Neutrophil (primary cell): ENCODE measurements around the gene KCNQ2.

Experiments
- H3K27ac ChIP-seq: fragments of 200-600 bp; sonication (generic); 2 replicates; pipeline ENCODE4 v1.5.1; 2016; ENCODE audit warnings: mild to moderate bottlenecking, moderate library complexity
- H3K27me3 ChIP-seq: fragments of 200-600 bp; sonication (generic); 2 replicates; pipeline ENCODE4 v1.6.0; 2016; ENCODE audit warnings: mild to moderate bottlenecking
- H3K36me3 ChIP-seq: fragments of 200-600 bp; sonication (generic); 2 replicates; pipeline ENCODE4 v1.5.1; 2017
- H3K4me1 ChIP-seq, 2 experiments: fragments of 200-600 bp in 1 of 2; sonication (generic) in 1 of 2; 1 replicate in 1 of 2; 2 replicates in 1 of 2; pipeline versions ENCODE4 v1.5.1 to v1.6.1; 2013 to 2016; ENCODE audit warnings: low read depth in 1 of 2, low read length in 1 of 2, mild to moderate bottlenecking in 1 of 2, moderate library complexity in 1 of 2; ENCODE audit not compliant: control insufficient read depth in 1 of 2, insufficient read depth in 1 of 2
- H3K4me3 ChIP-seq, 2 experiments: fragments of 200-600 bp in 1 of 2; sonication (generic) in 1 of 2; 1 replicate in 1 of 2; 2 replicates in 1 of 2; pipeline ENCODE4 v1.5.1; 2013 to 2016; ENCODE audit warnings: low read depth in 1 of 2, low read length in 1 of 2, mild to moderate bottlenecking in 1 of 2, moderate library complexity in 1 of 2
- H3K9me3 ChIP-seq: fragments of 200-600 bp; sonication (generic); 2 replicates; pipeline ENCODE4 v1.5.1; 2016
- TF ChIP-seq, protein P1 (sequence below): fragments of 200-600 bp; sonication (generic); IDR thresholded peaks from 2 replicates; pipeline ENCODE4 v1.5.1; 2016; ENCODE audit warnings: antibody characterized with exemption

Gene KCNQ2

DNA sequence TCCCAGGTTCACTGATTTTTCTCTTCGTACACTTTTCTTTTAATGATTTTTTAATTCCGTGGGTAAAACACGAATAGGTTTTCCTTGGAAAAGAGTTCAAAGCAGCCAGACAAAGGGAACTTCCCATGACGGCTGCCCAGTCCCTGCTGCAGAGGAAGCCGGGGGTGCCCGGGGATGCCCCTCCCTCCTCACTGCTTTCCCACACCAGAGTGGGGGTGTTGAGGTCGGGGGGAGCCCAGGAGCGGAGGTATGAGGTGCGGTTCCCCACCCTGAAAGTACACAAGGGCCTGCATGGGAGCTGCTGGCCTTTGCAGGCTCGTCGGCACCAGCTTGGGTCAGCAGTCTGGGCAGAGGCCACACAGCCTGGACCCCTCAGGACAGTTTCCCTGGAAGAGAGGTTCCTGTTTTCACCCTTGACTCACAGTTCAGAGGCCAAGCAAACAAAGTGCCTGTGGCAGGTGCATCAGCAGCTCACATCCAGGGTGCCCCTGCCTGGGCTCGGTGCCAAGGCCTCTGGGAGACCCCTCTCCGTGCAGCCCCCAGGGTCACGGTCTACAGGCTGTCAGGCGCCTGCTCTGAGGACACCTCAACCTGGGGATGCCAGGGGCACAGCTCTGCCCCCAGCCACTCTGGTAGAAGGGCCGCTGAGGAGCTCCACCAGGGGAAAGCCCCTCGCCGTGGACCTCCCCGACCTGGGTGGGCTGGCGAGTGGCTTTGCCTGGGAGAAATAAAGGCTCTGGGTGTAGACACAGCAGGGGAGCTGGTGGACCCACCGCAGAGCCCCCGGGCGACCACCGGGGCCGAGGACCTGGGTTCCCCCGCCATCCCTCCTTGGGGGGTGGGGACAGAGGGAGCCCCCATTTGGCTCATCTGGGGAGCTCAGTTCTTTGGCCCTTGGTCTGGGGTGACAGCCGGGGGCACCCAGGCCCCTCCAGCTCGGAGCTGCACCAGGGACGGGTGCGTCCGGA is 95.9 kb downstream of the KCNQ2 start:
- no peak overlapping the region for H3K4me3 ChIP-seq
- no peaks in the 10 kb centered on the region for H3K4me1 ChIP-seq
- no peak overlapping the region for H3K27ac ChIP-seq
- TF ChIP-seq, protein P1, sequence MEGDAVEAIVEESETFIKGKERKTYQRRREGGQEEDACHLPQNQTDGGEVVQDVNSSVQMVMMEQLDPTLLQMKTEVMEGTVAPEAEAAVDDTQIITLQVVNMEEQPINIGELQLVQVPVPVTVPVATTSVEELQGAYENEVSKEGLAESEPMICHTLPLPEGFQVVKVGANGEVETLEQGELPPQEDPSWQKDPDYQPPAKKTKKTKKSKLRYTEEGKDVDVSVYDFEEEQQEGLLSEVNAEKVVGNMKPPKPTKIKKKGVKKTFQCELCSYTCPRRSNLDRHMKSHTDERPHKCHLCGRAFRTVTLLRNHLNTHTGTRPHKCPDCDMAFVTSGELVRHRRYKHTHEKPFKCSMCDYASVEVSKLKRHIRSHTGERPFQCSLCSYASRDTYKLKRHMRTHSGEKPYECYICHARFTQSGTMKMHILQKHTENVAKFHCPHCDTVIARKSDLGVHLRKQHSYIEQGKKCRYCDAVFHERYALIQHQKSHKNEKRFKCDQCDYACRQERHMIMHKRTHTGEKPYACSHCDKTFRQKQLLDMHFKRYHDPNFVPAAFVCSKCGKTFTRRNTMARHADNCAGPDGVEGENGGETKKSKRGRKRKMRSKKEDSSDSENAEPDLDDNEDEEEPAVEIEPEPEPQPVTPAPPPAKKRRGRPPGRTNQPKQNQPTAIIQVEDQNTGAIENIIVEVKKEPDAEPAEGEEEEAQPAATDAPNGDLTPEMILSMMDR, result no peak
- H3K36me3 ChIP-seq, result no peaks in the 10 kb centered on the region
- H3K27me3 ChIP-seq, result peaks cover 62% of the 10 kb centered on the region
- H3K9me3 ChIP-seq, result no peaks in the 10 kb centered on the region

DNA sequence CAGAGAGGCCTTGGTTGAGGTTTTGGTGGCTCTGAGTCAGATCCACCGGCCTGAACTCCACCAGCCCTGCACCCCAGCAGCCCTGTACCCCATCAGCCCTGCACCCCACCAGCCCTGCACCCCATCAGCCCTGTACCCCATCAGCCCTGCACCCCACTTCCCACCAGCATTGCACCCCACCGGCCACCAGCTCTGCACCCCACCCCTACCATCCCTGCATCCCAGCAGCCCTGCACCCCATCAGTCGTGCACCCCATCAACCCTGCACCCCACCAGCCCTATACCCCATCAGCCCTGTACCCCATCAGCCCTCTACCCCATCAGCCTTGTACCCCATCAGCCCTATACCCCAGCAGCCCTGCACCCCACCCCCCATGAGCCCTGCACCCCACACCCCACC is 97.0 kb downstream of the KCNQ2 start:
- TF ChIP-seq, protein P1, result no peak
- Histone ChIP-seq H3K27ac (no peak overlapping the region), H3K9me3 (no peaks in the 10 kb centered on the region), H3K27me3 (peaks cover 62% of the 10 kb centered on the region), H3K4me3 (no peak overlapping the region), H3K36me3 (no peaks in the 10 kb centered on the region), H3K4me1 (no peaks in the 10 kb centered on the region)

DNA sequence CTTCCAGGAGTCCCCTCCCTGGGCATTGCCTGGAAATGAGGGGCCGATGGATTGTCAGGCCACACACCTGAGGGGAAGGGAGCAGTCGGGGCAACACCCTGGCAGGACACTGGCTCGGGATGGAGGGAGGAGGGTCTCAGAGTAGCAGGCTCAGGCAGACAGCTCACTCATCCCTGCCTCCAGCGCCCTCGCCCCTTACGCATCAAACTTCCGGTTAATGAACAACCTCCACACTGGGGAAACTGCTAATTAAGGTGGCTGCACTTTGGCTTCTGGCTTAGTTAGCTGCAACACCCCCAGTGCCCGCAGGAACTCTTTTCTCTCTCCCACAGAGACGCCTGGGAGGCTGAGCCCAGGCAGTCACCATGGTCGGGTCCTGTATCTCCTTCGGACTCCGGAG is 98.0 kb downstream of the KCNQ2 start:
- Histone ChIP-seq H3K36me3 (no peaks in the 10 kb centered on the region), H3K4me1 (no peaks in the 10 kb centered on the region), H3K9me3 (no peaks in the 10 kb centered on the region), H3K27ac (no peak overlapping the region), H3K27me3 (peaks cover 61% of the 10 kb centered on the region), H3K4me3 (no peak overlapping the region)
- TF ChIP-seq, protein P1, result no peak

DNA sequence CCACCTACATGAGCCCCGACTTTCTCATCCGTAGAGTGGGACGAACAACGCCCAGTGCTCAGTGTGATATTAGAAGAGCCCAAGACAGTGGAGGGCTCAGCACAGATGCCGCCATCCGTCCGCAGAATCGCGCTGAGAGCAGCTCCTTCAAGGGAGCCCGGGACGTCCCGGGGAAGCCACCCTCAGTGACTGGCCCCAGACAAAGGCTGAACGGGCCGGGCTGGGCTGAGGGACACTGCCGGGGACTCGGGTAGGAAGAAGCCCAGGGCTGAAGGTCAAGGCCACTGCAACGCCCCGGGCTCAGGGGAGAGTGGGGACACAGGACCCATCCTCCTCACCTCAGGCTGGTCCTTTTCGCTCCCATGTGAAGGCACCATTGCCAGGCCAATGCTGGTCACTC is 98.5 kb downstream of the KCNQ2 start:
- no peaks in the 10 kb centered on the region for H3K4me1 ChIP-seq
- TF ChIP-seq, protein P1, result no peak
- no peaks in the 10 kb centered on the region for H3K36me3 ChIP-seq
- H3K4me3 ChIP-seq, result no peak overlapping the region
- no peaks in the 10 kb centered on the region for H3K9me3 ChIP-seq
- H3K27me3 ChIP-seq, result peaks cover 56% of the 10 kb centered on the region
- no peak overlapping the region for H3K27ac ChIP-seq

DNA sequence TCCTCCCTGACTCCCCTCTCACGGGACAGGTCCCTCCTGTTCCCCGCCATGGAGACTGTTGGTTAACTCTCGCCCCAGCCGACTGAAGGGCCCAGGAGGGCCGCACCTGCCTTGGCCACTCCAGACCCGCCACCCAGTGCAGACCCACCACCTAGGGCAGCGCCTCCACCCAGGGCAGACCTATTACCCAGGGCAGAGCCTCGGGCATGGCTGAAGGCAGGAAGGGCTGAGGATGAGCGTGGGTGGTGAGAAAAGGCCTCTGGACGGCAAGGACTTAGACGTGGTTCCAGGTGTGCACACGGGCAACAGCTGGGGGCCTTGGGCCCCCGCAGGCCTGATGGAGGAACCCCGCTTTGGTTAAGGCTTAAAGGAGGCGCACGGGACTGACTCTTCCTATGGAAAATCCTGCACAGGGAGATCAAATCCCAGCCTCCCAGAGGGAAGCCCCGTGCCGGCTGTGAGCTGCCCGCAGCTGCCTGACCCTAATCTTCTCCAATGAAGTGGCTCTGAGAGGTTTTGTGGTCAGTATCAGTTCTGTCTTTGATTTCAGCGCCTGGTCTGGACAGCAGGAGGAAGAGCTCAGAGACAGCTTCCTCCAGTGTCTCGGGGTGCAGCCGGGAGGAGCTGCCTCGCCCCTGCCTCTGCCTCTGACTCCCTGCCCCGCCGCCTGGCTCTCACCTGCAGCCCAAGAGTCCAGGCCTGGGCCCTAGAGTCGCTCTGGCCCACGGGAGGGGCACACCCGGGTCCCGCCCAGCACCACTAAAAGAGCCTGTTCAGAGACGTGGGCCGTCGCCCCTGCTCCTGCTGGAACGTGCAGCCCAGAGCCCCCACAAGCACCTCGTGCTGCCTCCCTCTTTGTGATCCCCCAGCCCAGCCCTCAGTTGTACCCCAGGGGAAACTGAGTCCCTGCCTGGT is 99.2 kb downstream of the KCNQ2 start:
- Histone ChIP-seq H3K36me3 (no peaks in the 10 kb centered on the region), H3K27me3 (peaks cover 48% of the 10 kb centered on the region), H3K4me1 (no peaks in the 10 kb centered on the region), H3K9me3 (no peaks in the 10 kb centered on the region), H3K27ac (no peak overlapping the region), H3K4me3 (no peak overlapping the region)
- TF ChIP-seq, protein P1, result no peak
